A673 (cell line): ENCODE data around the gene ACTL7B.

Experiments
- CTCF ChIP-seq: fragments of 300-800, 200-600 bp; sonication (generic); conservative IDR thresholded peaks from 2 replicates; pipeline ENCODE4 v1.5.1; 2017; ENCODE audit warnings: low read depth, mild to moderate bottlenecking, antibody characterized with exemption, low read length, moderate library complexity, mixed read lengths
- EZH2 ChIP-seq: fragments of 200-600 bp; sonication (generic); IDR thresholded peaks from 2 replicates; pipeline ENCODE4 v1.6.1; 2017; ENCODE audit warnings: borderline replicate concordance, low read depth, mild to moderate bottlenecking, mixed read lengths, antibody characterized with exemption, low read length; ENCODE audit not compliant: poor library complexity, severe bottlenecking

- TF ChIP-seq CTCF: no peak
- TF ChIP-seq EZH2: no peak
These were observed 24.1 kb downstream of the ACTL7B start for GRCh38 chr9:108831496-108832178.
